K562 (cell line): Measurements from ENCODE around the gene USPL1. TPM values are rescaled to one million over a fixed set of nuclear protein-coding genes. Genes with fewer than 3 reads are reported as not detected.

Experiments used
- ASH1L ChIP-seq: fragments of 450-650 bp; IDR thresholded peaks from 2 replicates; pipeline ENCODE4 v1.6.1; 2018; ENCODE audit warnings: borderline replicate concordance, mild to moderate bottlenecking, low read depth; ENCODE audit not compliant: partially characterized antibody
- ATF4 ChIP-seq: fragments of 450-650 bp; formaldehyde crosslinking; IDR thresholded peaks from 2 replicates; pipeline ENCODE4 v1.4.0; 2022; ENCODE audit warnings: mild to moderate bottlenecking, moderate library complexity
- ATF6 ChIP-seq: sonication (generic); formaldehyde crosslinking; IDR thresholded peaks from 2 replicates; pipeline ENCODE4 v1.4.0; 2020; ENCODE audit warnings: mild to moderate bottlenecking, missing genetic modification reagents
- FOXP1 ChIP-seq: sonication (generic); formaldehyde crosslinking; IDR thresholded peaks from 2 replicates; pipeline ENCODE4 v1.8.0; 2022; ENCODE audit warnings: mild to moderate bottlenecking, missing genetic modification reagents
- GTF2E2 ChIP-seq: fragments of 200-800 bp; sonication (Bioruptor generic); IDR thresholded peaks from 2 replicates; pipeline ENCODE4 v1.6.1; 2016; ENCODE audit warnings: missing genetic modification characterization, missing compliant biosample characterization
- HINFP ChIP-seq: fragments of 450-650 bp; conservative IDR thresholded peaks from 2 replicates; pipeline ENCODE4 v1.6.1; 2016; ENCODE audit warnings: missing genetic modification characterization, low read depth, mild to moderate bottlenecking, control low read depth, missing compliant biosample characterization
- MNT ChIP-seq, 2 experiments: fragments of 450-650 bp; conservative IDR thresholded peaks; 2 replicates each; pipeline ENCODE4 v1.6.1; 2017; ENCODE audit warnings: mild to moderate bottlenecking in 2 of 2, moderate library complexity in 2 of 2
- POLR2AphosphoS5 ChIP-seq: IDR thresholded peaks from 2 replicates; pipeline ENCODE4 v1.6.1; 2011; ENCODE audit warnings: mild to moderate bottlenecking, low read depth, low read length, moderate library complexity; ENCODE audit not compliant: control insufficient read depth, insufficient read depth
- SMARCC2 ChIP-seq: fragments of 450-650 bp; IDR thresholded peaks from 2 replicates; pipeline ENCODE4 v1.6.1; 2017; ENCODE audit warnings: antibody characterized with exemption, moderate library complexity, mild to moderate bottlenecking, low read depth
- SRF ChIP-seq, 2 experiments: fragments of 250-450, 450-650 bp in 1 of 2; sonication (Bioruptor Pico) in 1 of 2; sonication (generic) in 1 of 2; formaldehyde crosslinking; IDR thresholded peaks; 2 replicates each; pipeline versions ENCODE4 v1.5.0 to v1.5.1; 2020 to 2022; ENCODE audit warnings: mild to moderate bottlenecking in 1 of 2, missing genetic modification reagents in 1 of 2
- TAF1 ChIP-seq: IDR thresholded peaks from 2 replicates; pipeline ENCODE4 v1.6.1; 2011; ENCODE audit warnings: mild to moderate bottlenecking, low read length, moderate library complexity; ENCODE audit not compliant: insufficient read depth, control insufficient read depth, severe bottlenecking; ENCODE audit errors: extremely low read depth
- TFE3 ChIP-seq: fragments of 450-650 bp; formaldehyde crosslinking; IDR thresholded peaks from 2 replicates; pipeline ENCODE4 v1.4.0; 2020; ENCODE audit warnings: mild to moderate bottlenecking, mixed read lengths
- polyA plus RNA-seq, 8 experiments: library from polyadenylated mRNA; depleted of rRNA in 4 of 8; stranded (reverse) in 5 of 8; unstranded in 3 of 8; fragments of >200 nt; fragmentation: Nextera tagmentation in 2 of 8; fragmentation: Illumina TruSeq in 1 of 8; extraction: Ambion mirVana in 2 of 8; extraction: Trizol in 1 of 8; gene quantifications; 2 replicates each; pipeline versions ENCODE4 v1.2.1 to v1.2.3, GENCODE V29; 2011 to 2014; ENCODE audit warnings: inconsistent platforms in 1 of 8, missing spikeins in 1 of 8
- total RNA-seq, 7 experiments: library from RNA; depleted of rRNA in 6 of 7; stranded (reverse); fragments of >200 nt in 6 of 7; fragmentation: Illumina TruSeq in 2 of 7; extraction: Trizol in 2 of 7; gene quantifications; 2 replicates each; pipeline versions ENCODE4 v1.2.1 to v1.2.3, GENCODE V29; 2011 to 2021; ENCODE audit warnings: low replicate concordance in 1 of 7
- TF ChIP-seq, protein P1 (sequence below): fragments of 200-400 bp; formaldehyde crosslinking; IDR thresholded peaks from 2 replicates; pipeline ENCODE4 v1.6.1; 2017; ENCODE audit warnings: mild to moderate bottlenecking, low read depth, low read length, moderate library complexity

USPL1 gene
- total and polyA plus RNA-seq, 9 of the 15 experiments (the other 6 are each of a cell fraction or from before 2014, with no cell fraction given): 5.5 to 18.0 (median 12.0) TPM

GRCh38 chr13:30673669-30674521 lies 56.2 kb downstream of the USPL1 start (continued):
- no peak for TF ChIP-seq HINFP (tag)
- no peak for TF ChIP-seq POLR2AphosphoS5
- TF ChIP-seq ASH1L: no peak
- TF ChIP-seq MNT (conservative IDR thresholded peaks at IDR 0.05): peak in 1 of 2 experiments; percentile 24; a peak in 1 of 4 replicates
- TF ChIP-seq ATF6 (CRISPR knock-in tag): no peak
- peak; percentile 48; the same call in 1 of the 2 replicates for TF ChIP-seq FOXP1 (CRISPR knock-in tag)
- TF ChIP-seq TFE3: 0 out of 2 replicates have a peak, but pooled peaks have one; percentile 1
- no peak for TF ChIP-seq ATF4
- TF ChIP-seq SRF (CRISPR knock-in tag; IDR thresholded peaks at IDR 0.05): no peak; a peak in 1 of 4 replicates
- no peak for TF ChIP-seq SMARCC2
- TF ChIP-seq, protein P1, sequence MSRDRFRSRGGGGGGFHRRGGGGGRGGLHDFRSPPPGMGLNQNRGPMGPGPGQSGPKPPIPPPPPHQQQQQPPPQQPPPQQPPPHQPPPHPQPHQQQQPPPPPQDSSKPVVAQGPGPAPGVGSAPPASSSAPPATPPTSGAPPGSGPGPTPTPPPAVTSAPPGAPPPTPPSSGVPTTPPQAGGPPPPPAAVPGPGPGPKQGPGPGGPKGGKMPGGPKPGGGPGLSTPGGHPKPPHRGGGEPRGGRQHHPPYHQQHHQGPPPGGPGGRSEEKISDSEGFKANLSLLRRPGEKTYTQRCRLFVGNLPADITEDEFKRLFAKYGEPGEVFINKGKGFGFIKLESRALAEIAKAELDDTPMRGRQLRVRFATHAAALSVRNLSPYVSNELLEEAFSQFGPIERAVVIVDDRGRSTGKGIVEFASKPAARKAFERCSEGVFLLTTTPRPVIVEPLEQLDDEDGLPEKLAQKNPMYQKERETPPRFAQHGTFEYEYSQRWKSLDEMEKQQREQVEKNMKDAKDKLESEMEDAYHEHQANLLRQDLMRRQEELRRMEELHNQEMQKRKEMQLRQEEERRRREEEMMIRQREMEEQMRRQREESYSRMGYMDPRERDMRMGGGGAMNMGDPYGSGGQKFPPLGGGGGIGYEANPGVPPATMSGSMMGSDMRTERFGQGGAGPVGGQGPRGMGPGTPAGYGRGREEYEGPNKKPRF: no peak
- no peak for TF ChIP-seq GTF2E2 (tag)
- peak; percentile 35 for TF ChIP-seq TAF1
